NCI-H1048 (cell line): ENCODE measurements around the gene FBXW9.
"Not testable (repeated sequence)": the region's sequence is repeated elsewhere in the genome, so short reads cannot be mapped to it uniquely, and the experiment has no call there.

Source experiments
- DNase-seq: peaks from one replicate; lab custom pipeline; 2025; lab: John Stamatoyannopoulos, UW

The FBXW9 gene

DNA sequence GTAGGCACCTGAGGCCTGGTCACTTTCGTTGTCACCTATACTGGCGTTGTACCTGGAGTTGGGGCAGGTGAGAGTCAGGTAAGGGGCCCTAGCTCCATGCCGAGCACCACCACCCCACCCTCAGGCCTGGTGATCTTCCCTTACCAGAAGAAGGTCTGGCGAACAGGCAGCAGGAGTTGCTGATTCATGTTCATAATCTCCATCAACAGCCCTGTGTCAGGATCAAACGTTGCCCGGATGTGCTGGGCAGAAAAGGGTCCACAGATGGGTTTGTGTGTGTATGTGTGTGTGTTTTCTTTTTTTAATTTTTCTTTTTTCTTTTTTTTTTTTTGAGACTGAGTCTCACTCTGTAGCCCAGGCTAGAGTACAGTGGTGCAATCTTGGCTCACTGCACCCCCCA, 44.2 kb downstream of the FBXW9 start:
- no peak for DNase-seq

DNA sequence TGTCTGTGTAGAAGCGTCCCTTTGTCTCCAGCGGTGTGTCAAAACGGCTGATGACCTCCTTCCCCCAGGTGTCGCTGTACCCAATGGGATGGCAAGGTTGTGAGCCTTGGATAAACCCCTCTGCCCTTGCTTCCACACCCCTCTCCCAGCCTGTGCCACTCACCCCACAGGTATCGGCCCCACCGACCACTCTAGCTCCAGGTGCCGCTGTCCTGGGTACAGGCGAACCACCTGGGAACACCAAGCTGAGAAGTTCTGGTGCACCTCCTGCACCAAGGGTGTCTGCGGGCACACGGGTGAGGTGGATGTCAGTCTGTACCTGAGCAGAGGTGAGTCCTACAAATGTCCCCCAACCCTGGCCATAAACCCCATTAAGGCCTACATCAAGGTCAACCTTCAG, 46.5 kb downstream of the FBXW9 start:
- DNase-seq: no peak

- DNase-seq: no peak
Observed at GRCh38 chr19:12648088-12648487, 48.3 kb downstream of the FBXW9 start.

- DNase-seq: peak; percentile 59
Observed at GRCh38 chr19:12647490-12648071, 48.9 kb downstream of the FBXW9 start.

DNA sequence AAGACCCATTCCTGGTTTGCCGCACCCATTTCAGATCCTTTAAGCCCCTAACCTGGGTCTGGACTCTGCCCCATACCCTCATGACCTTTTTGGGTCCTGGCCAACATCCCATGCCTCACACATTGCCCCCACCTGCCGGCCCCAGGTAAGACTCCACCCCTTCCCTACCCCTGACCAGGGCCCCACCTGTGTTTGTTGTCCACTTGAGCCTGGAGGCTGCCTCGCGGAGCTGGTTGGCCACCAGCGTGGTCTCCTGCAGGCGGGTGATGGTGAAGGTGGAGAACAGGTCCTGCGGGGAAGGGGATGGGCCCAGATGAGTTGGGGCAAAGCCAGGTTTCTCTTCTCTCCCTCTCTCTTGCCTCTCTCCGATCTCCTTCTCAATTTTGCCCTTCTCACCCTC, 49.4 kb downstream of the FBXW9 start:
- DNase-seq: no peak

DNA sequence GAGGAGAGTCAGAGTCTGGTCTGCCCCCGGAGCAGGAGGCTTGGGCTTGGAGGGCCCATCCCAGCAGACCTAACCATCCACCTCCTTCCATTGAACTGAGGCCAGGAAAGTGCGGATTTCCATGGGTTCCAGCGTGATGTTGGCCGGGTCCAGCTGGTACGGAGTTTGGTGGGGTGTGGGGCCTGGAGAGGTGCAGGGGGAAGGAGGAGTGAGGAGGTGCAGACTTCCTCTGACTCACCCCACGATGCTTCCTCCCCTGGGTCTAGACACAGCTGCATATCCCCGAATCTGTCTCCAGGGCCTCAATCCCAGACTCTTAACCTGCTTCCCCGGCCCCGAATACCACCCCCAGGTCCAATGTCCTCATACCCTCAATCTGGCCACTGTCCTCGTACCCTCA, 49.9 kb downstream of the FBXW9 start:
- DNase-seq: no peak

DNA sequence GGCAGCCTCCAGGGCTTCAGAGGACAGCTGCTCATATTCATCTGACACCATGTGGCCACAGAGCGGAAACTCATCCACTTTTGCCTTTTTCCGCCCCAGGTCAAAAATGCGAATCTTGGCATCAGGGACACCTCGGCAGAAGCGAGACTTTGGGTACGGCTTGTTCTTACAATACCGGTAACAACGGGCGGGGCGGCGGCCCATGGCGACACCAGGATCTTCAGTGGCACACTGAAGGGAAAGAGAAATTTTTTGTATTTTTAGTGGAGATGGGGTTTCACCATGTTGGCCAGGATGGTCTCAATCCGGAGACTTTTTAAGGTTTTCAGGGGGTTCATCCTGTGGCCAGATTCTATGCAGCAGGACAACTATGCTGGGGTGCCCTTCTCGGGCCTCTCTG, 52.7 kb downstream of the FBXW9 start:
- not testable (repeated sequence) for DNase-seq

DNA sequence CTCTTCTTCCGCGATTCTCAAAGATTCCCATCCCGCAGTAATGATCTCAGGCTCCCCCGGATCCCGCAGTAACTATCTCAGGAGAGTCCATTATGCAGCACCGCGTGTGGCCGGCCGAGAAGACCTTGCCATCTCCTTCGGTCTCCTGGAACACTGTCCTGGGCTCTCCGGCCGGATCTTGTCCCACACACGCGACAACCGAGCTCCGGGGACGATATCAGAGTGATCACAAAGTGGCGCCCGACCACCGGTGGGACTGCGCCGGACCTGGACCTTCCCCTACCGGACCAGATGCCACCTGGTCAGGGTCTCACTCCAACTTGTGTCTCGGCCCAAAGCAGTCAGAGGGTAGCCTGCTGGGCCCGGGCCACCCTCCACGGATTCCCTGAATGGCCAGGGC, 53.9 kb downstream of the FBXW9 start:
- DNase-seq: no peak

DNA sequence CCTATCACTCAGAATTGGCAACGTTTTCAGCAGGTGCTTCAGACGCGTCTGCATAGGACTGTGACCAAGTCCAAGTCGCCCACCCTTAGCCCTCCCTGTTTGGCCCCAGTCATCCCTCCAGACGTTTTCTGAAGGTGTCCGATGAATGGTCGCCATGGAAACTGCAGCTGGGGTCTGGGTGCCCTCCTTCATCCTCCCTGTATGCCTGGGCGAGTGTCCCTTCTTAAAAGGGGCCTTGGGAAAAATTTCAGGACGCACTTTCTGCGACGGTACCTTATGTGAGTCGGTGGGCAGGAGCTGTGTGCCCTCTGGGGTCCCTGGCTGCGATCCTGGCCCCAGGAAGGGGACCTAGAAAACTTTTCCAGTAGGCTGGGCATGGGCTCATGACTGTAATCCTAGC, 55.0 kb downstream of the FBXW9 start:
- no peak for DNase-seq

GRCh38 chr19:12639901-12640613, 56.4 kb downstream of the FBXW9 start:
- no peak for DNase-seq
